Left lung (tissue), 10 donors: Measurements from ENCODE around the gene PKN1. TPM values are rescaled to one million over a fixed set of nuclear protein-coding genes. Genes with fewer than 3 reads are reported as not detected.

Experiments
- ATAC-seq: fragments of 200-7000 bp; cut with Tn5 transposase; one replicate; pipeline ENCODE4 v1.9.1; 2020; ENCODE audit warnings: moderate library complexity
- DNase-seq, 4 donors: peaks; one replicate each; pipeline ENCODE4 v3.0.0-alpha.2; 2013 to 2020
- H3K27ac ChIP-seq, 2 donors: fragments of 200-600 bp; sonication (generic) in 1 of 2; one replicate each; pipeline versions ENCODE4 v1.5.0 to v1.8.0; 2020 to 2021
- H3K27me3 ChIP-seq, 2 donors: fragments of 200-600 bp; sonication (generic) in 1 of 2; one replicate each; pipeline versions ENCODE4 v1.5.0 to v1.8.0; 2020 to 2021
- H3K36me3 ChIP-seq, 2 donors: fragments of 200-600 bp; sonication (generic) in 1 of 2; one replicate each; pipeline versions ENCODE4 v1.5.0 to v1.8.0; 2020 to 2021
- H3K4me1 ChIP-seq, 2 donors: fragments of 200-600 bp; one replicate each; pipeline ENCODE4 v1.8.0; 2021
- H3K4me3 ChIP-seq, 2 donors: fragments of 200-600 bp; sonication (generic) in 1 of 2; one replicate each; pipeline versions ENCODE4 v1.5.0 to v1.8.0; 2020 to 2021; ENCODE audit warnings: mild to moderate bottlenecking in 1 of 2
- H3K9me3 ChIP-seq, 2 donors: fragments of 200-600 bp; sonication (generic) in 1 of 2; one replicate each; pipeline versions ENCODE4 v1.5.0 to v1.8.0; 2020 to 2021
- intact Hi-C, 2 donors: fragments of 100-400 bp; cut with DNase I; formaldehyde crosslinking; loops; one replicate each; pipeline versions ENCODE4 v1.11.2 to v1.14.2; 2022
- polyA plus RNA-seq, 6 donors: library from polyadenylated mRNA; unstranded; fragments of 120-200 nt; gene quantifications; one replicate each; pipeline ENCODE4 v1.2.1, GENCODE V29; 2013; ENCODE audit not compliant: insufficient read length in 6 of 6
- total RNA-seq, 2 donors: library from RNA; stranded (reverse); fragmentation: NEBNext Ultra II Directional; extraction: Animal tissue kit (Norgen Biotek cat#: 25700); gene quantifications; one replicate each; pipeline ENCODE4 v1.2.1, GENCODE V29; 2021
- TF ChIP-seq, protein P1 (sequence below), 2 donors: fragments of 200-600 bp; sonication (generic) in 1 of 2; IDR thresholded peaks; one replicate each; pipeline versions ENCODE4 v1.5.0 to v1.8.0; 2021; ENCODE audit warnings: antibody characterized with exemption in 2 of 2
- donor health status: DM: no; HTN: yes; CAD: no.
- donor health status: DM: no; HTN: no; CAD: no.

The PKN1 gene
- total and polyA plus RNA-seq, 8 donors = 91.9 to 190 (median 101) TPM

- ATAC-seq = peak; percentile 71
- H3K27ac ChIP-seq = peak overlapping the region; percentile 78 to 80
Observed at GRCh38 chr19:14505488-14506239, 72.6 kb downstream of the PKN1 start.

DNA sequence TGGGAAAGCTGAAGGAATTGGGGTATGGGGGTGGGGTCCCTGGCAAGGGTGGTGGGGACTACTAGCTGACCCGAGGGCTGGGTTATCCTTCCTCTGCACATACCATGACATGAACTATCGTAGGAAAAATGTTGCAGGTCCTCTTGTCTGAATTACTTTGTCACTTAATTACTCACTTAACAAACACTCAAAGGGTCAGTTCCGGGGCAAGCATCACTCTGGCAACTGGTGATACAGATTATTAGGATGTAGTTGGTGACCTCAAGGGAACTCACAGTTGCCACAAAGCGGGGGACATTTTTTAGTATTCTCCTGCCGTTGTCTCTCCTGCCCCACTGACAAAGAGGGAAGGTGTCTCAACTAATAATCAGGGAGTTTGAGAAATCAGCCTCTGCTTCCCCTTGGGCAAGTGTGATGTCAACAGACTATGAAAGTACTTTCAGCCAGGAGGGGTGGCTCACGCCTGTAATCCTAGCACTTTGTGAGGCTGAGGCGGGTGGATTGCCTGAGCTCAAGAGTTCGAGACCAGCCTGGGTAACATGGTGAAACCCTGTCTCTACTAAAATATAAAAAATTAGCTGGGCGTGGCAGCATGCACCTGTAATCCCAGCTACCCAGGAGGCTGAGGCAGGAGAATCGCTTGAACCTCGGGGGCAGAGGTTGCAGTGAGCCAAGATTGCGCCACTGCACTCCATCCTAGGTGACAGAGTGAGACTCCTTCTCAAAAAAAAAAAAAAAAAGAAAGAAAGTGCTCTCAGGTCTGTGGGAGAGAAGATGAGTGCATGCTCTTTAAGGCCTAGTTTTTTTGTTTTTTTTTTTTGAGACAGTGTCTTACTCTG is 74.8 kb downstream of the PKN1 start:
- H3K9me3 ChIP-seq = no peaks in the 10 kb centered on the region
- H3K27ac ChIP-seq = peak overlapping the region; percentile 78 to 80
- DNase-seq (peak in 2 of 4 donors; percentile 34 to 58), ATAC-seq (peak; percentile 42)
- H3K27me3 ChIP-seq = no peaks in the 10 kb centered on the region
- peaks cover 4 to 65% of the 10 kb centered on the region in 2 donors for H3K4me1 ChIP-seq
- TF ChIP-seq, protein P1, sequence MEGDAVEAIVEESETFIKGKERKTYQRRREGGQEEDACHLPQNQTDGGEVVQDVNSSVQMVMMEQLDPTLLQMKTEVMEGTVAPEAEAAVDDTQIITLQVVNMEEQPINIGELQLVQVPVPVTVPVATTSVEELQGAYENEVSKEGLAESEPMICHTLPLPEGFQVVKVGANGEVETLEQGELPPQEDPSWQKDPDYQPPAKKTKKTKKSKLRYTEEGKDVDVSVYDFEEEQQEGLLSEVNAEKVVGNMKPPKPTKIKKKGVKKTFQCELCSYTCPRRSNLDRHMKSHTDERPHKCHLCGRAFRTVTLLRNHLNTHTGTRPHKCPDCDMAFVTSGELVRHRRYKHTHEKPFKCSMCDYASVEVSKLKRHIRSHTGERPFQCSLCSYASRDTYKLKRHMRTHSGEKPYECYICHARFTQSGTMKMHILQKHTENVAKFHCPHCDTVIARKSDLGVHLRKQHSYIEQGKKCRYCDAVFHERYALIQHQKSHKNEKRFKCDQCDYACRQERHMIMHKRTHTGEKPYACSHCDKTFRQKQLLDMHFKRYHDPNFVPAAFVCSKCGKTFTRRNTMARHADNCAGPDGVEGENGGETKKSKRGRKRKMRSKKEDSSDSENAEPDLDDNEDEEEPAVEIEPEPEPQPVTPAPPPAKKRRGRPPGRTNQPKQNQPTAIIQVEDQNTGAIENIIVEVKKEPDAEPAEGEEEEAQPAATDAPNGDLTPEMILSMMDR (IDR thresholded peaks at IDR 0.05) = no peak
- no peaks in the 10 kb centered on the region for H3K36me3 ChIP-seq
- intact Hi-C loops = no loop called here
- no peak overlapping the region for H3K4me3 ChIP-seq

More at GRCh38 chr19:14505488-14506239, 72.6 kb downstream of the PKN1 start:
- peak in 3 of 4 donors; percentile 51 to 95 (median 69) for DNase-seq
- H3K27me3 ChIP-seq = no peaks in the 10 kb centered on the region
- H3K4me1 ChIP-seq = peaks cover 4 to 62% of the 10 kb centered on the region in 2 donors
- H3K4me3 ChIP-seq = no peak overlapping the region
- no peaks in the 10 kb centered on the region for H3K36me3 ChIP-seq
- intact Hi-C loops = no loop called here
- H3K9me3 ChIP-seq = no peaks in the 10 kb centered on the region
- TF ChIP-seq, protein P1 (IDR thresholded peaks at IDR 0.05) = peak; percentile 58 to 78

DNA sequence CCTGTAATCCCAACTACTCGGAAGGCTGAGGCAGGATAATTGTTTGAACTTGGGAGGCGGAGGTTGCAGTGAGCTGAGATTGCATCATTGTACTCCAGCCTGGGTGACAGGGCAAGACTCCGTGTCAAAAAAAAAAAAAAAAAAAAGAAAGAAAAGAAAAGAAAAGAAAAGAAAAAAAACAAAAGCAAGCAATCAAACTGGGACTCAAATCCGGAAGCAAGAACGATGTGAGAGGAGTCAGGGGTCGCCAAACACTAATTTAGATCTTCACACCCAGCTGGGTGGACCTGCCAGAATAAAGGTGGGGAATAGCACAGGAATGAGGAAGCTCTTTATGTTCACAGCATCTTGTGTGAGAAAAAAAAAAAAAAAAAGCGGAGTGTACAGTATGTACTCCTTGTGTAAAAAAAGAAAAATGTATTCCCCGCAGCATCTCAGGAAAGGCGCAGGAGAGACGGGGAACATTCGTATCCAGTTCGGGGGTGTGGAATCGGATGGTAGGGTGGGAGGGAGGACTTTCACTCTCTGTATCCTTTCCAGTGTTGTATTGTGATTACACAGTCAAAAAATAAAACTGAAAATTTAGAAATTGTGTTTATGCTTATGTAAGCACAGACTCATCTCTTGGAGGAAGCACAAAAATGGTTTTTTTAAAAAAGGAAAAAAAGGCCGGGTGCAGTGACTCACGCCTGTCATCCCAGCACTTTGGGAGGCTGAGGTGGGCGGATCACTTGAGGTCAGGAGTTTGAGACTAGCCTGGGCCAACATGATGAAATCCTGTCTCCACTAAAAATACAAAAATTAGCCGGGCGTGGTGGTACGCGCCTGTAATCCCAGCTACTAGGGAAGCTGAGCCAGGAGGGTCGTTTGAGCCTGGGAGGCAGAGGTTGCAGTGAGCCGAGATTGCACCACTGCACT is 77.5 kb downstream of the PKN1 start:
- H3K4me1 ChIP-seq = peaks cover 4 to 77% of the 10 kb centered on the region in 2 donors
- ATAC-seq (peak; percentile 17), DNase-seq (peak in 1 of 4 donors; percentile 68)
- peak overlapping the region; percentile 75 to 81 for H3K27ac ChIP-seq
- no peaks in the 10 kb centered on the region for H3K27me3 ChIP-seq
- intact Hi-C loops = no loop called here
- H3K36me3 ChIP-seq = peaks cover 5 to 23% of the 10 kb centered on the region in 2 donors
- no peaks in the 10 kb centered on the region for H3K9me3 ChIP-seq
- no peak overlapping the region for H3K4me3 ChIP-seq
- TF ChIP-seq, protein P1 (IDR thresholded peaks at IDR 0.05) = no peak

- H3K4me3 ChIP-seq = no peak overlapping the region
- peaks cover 9 to 78% of the 10 kb centered on the region in 2 donors for H3K4me1 ChIP-seq
- no peak for DNase-seq
- peak overlapping the region; percentile 75 to 81 for H3K27ac ChIP-seq
- H3K27me3 ChIP-seq = no peaks in the 10 kb centered on the region
- peaks cover 5 to 29% of the 10 kb centered on the region in 2 donors for H3K36me3 ChIP-seq
- no peaks in the 10 kb centered on the region for H3K9me3 ChIP-seq
- ATAC-seq = no peak
- intact Hi-C loops = no loop called here
- TF ChIP-seq, protein P1 (IDR thresholded peaks at IDR 0.05) = no peak
Observed at GRCh38 chr19:14511229-14511593, 78.1 kb downstream of the PKN1 start.
